BE2C (cell line): ENCODE results near the gene TMEM229A.

Source experiments
- DNase-seq: peaks from one replicate; pipeline ENCODE4 v3.0.0-alpha.2; 2020
- H3K27me3 ChIP-seq: fragments of 250-450 bp; sonication (Bioruptor Pico); 2 replicates; pipeline ENCODE4 v1.5.1; 2020; ENCODE audit warnings: mild to moderate bottlenecking
- H3K36me3 ChIP-seq: fragments of 250-450 bp; sonication (Bioruptor Pico); 2 replicates; pipeline ENCODE4 v1.5.1; 2020; ENCODE audit warnings: mild to moderate bottlenecking
- H3K4me1 ChIP-seq: fragments of 250-450 bp; sonication (Bioruptor Pico); 2 replicates; pipeline ENCODE4 v1.5.1; 2020
- H3K4me3 ChIP-seq: 2 replicates; pipeline ENCODE4 v1.5.1; 2011; ENCODE audit warnings: low read depth, low read length
- H3K9me3 ChIP-seq: fragments of 250-450 bp; sonication (Bioruptor Pico); 2 replicates; pipeline ENCODE4 v1.5.1; 2020
- CTCF ChIP-seq: IDR thresholded peaks from 2 replicates; pipeline ENCODE4 v1.5.1; 2012; ENCODE audit warnings: mild to moderate bottlenecking, low read depth, low read length

Gene TMEM229A

GRCh38 chr7:123995617-123996326 is 37.1 kb downstream of the TMEM229A start:
- no peaks in the 10 kb centered on the region for H3K27me3 ChIP-seq
- no peak overlapping the region for H3K4me3 ChIP-seq
- DNase-seq, result no peak
- TF ChIP-seq CTCF, result no peak
- H3K36me3 ChIP-seq, result no peaks in the 10 kb centered on the region
- H3K4me1 ChIP-seq, result no peaks in the 10 kb centered on the region
- H3K9me3 ChIP-seq, result no peaks in the 10 kb centered on the region

GRCh38 chr7:123994449-123994848 is 38.4 kb downstream of the TMEM229A start:
- Histone ChIP-seq H3K27me3 (no peaks in the 10 kb centered on the region), H3K4me3 (no peak overlapping the region), H3K36me3 (no peaks in the 10 kb centered on the region), H3K9me3 (no peaks in the 10 kb centered on the region), H3K4me1 (no peaks in the 10 kb centered on the region)
- TF ChIP-seq CTCF, result no peak
- DNase-seq, result no peak

GRCh38 chr7:123993996-123994395 is 38.9 kb downstream of the TMEM229A start:
- H3K4me3 ChIP-seq, result no peak overlapping the region
- no peaks in the 10 kb centered on the region for H3K9me3 ChIP-seq
- TF ChIP-seq CTCF, result no peak
- H3K4me1 ChIP-seq, result no peaks in the 10 kb centered on the region
- no peaks in the 10 kb centered on the region for H3K27me3 ChIP-seq
- no peaks in the 10 kb centered on the region for H3K36me3 ChIP-seq
- DNase-seq, result no peak

GRCh38 chr7:123992913-123993518 is 39.9 kb downstream of the TMEM229A start:
- H3K27me3 ChIP-seq, result no peaks in the 10 kb centered on the region
- H3K4me1 ChIP-seq, result no peaks in the 10 kb centered on the region
- no peak for DNase-seq
- H3K9me3 ChIP-seq, result no peaks in the 10 kb centered on the region
- H3K36me3 ChIP-seq, result no peaks in the 10 kb centered on the region
- H3K4me3 ChIP-seq, result no peak overlapping the region
- TF ChIP-seq CTCF, result no peak

DNA sequence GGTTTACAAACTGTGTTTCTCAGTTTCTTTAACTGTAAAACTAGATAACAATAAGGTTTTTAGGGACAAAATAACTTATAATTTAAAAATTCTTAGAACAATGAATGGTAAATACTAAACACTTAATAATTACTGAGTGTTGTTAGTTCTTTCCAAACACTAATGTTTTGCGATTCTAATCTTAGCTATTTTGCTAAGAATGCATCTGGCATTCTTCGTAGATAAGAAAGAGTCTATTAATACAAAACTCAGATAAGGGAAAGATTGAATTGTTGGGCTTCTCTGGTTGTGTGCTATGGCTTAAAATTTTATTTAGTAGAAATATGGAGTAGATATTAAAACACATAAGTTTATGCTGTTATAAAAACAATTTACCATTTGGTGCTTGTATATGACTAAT is 45.4 kb downstream of the TMEM229A start:
- Histone ChIP-seq H3K4me3 (no peak overlapping the region), H3K9me3 (no peaks in the 10 kb centered on the region), H3K4me1 (no peaks in the 10 kb centered on the region), H3K27me3 (no peaks in the 10 kb centered on the region), H3K36me3 (no peaks in the 10 kb centered on the region)
- DNase-seq, result no peak
- TF ChIP-seq CTCF, result no peak
